Calu3 (cell line): ENCODE measurements around the gene EMX2. TPM values are rescaled to one million over a fixed set of nuclear protein-coding genes. Genes with fewer than 3 reads are reported as not detected.

Experiments used
- BruUV-seq: library from RNA; stranded (reverse); fragments of 400-500 nt; replicated peaks from 2 replicates; lab custom pipeline; 2021; lab: Mats Ljungman, UMichigan
- CTCF ChIA-PET: fragments of 300-600 bp; sonication (Branson Sonifier 250); formaldehyde crosslinking; loops from one replicate; lab custom pipeline; 2022; ENCODE audit warnings: antibody characterized with exemption; lab: Charles Lee
- DNase-seq: peaks from one replicate; pipeline ENCODE4 v3.0.0; 2022
- H3K27ac Mint-ChIP-seq: one replicate; pipeline ENCODE4 v1.8.0; 2022; ENCODE audit warnings: mixed read lengths; ENCODE audit not compliant: unreplicated experiment
- H3K27me3 Mint-ChIP-seq: one replicate; pipeline ENCODE4 v1.8.0; 2022; ENCODE audit warnings: mixed read lengths; ENCODE audit not compliant: unreplicated experiment
- H3K36me3 Mint-ChIP-seq: one replicate; pipeline ENCODE4 v1.8.0; 2022; ENCODE audit warnings: mild to moderate bottlenecking, moderate library complexity, mixed read lengths; ENCODE audit not compliant: insufficient read depth, unreplicated experiment
- H3K4me1 Mint-ChIP-seq: one replicate; pipeline ENCODE4 v1.8.0; 2022; ENCODE audit warnings: mild to moderate bottlenecking, low read depth, mixed read lengths; ENCODE audit not compliant: unreplicated experiment
- H3K4me3 Mint-ChIP-seq: one replicate; pipeline ENCODE4 v1.8.0; 2022; ENCODE audit warnings: mild to moderate bottlenecking, low read depth, moderate library complexity, mixed read lengths; ENCODE audit not compliant: unreplicated experiment
- H3K9me3 Mint-ChIP-seq: one replicate; pipeline ENCODE4 v1.8.0; 2022; ENCODE audit warnings: low read depth, mixed read lengths; ENCODE audit not compliant: unreplicated experiment
- intact Hi-C: fragments of 100-400 bp; cut with micrococcal nuclease; formaldehyde crosslinking; loops from one replicate; pipeline ENCODE4 v1.10.0; 2022; ENCODE audit not compliant: unreplicated experiment
- total RNA-seq: library from RNA; stranded (reverse); gene quantifications from 2 replicates; pipeline ENCODE4 v1.2.3, GENCODE V29; 2022
- TF ChIP-seq, protein P1 (sequence below): fragments of 200-600 bp; IDR thresholded peaks from one replicate; pipeline ENCODE4 v1.8.0; 2022; ENCODE audit warnings: antibody characterized with exemption; ENCODE audit not compliant: unreplicated experiment

EMX2 gene
- total RNA-seq, 1 experiment from 2014 or later, result not detected

DNA sequence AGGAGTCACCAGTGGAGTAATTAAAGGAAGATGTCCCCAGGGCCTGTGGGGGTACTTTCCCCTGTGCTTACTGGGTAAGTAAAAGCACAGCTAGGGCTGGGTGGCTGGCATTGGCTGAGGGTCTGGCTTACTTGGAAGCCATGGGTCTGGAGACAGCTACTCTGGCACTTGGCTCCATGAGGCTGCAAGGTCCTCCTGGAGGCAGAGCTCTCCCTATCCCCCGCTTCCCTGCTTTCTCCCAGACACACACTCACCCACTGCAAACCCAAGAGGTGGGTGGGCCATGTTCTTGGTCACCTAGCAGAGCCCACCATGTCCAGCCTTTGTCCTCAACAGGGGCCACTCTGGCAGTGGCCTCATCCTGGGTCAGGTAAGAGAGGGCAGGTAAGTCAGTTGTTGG is 13.3 kb downstream of the EMX2 start:
- Mint-ChIP-seq H3K9me3 (no peaks in the 10 kb centered on the region), H3K4me3 (no peak overlapping the region), H3K27ac (no peak overlapping the region), H3K36me3 (no peaks in the 10 kb centered on the region), H3K27me3 (peaks cover 60% of the 10 kb centered on the region), H3K4me1 (no peaks in the 10 kb centered on the region)
- intact Hi-C loops, result no loop called here
- TF ChIP-seq, protein P1, sequence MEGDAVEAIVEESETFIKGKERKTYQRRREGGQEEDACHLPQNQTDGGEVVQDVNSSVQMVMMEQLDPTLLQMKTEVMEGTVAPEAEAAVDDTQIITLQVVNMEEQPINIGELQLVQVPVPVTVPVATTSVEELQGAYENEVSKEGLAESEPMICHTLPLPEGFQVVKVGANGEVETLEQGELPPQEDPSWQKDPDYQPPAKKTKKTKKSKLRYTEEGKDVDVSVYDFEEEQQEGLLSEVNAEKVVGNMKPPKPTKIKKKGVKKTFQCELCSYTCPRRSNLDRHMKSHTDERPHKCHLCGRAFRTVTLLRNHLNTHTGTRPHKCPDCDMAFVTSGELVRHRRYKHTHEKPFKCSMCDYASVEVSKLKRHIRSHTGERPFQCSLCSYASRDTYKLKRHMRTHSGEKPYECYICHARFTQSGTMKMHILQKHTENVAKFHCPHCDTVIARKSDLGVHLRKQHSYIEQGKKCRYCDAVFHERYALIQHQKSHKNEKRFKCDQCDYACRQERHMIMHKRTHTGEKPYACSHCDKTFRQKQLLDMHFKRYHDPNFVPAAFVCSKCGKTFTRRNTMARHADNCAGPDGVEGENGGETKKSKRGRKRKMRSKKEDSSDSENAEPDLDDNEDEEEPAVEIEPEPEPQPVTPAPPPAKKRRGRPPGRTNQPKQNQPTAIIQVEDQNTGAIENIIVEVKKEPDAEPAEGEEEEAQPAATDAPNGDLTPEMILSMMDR, result no peak
- CTCF ChIA-PET, result no interaction called here
- no TSS peak for BruUV-seq
- DNase-seq, result no peak

DNA sequence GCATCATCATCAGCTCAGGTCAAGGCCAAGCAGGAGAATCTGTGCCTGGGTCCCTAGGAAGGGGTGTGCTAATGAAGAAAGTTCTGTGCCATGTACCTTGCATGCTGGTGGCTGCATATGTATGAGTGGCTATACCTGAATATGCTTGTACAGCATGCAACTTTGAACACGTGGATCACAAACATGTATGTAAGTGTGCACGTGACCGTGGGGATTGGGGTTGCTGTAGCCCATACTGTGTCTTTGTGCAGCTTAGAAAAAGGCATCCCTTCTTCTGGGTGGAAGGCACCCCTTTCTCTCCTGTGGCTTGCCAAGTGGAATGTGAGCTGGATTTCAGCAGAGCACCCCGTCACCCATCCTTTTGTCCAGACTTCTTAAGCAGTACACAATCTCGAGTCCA is 13.8 kb downstream of the EMX2 start:
- Mint-ChIP-seq H3K9me3 (no peaks in the 10 kb centered on the region), H3K4me1 (no peaks in the 10 kb centered on the region), H3K36me3 (no peaks in the 10 kb centered on the region), H3K4me3 (no peak overlapping the region), H3K27me3 (peaks cover 56% of the 10 kb centered on the region), H3K27ac (no peak overlapping the region)
- intact Hi-C loops, result no loop called here
- CTCF ChIA-PET, result no interaction called here
- TF ChIP-seq, protein P1, result no peak
- no peak for DNase-seq
- no TSS peak for BruUV-seq

DNA sequence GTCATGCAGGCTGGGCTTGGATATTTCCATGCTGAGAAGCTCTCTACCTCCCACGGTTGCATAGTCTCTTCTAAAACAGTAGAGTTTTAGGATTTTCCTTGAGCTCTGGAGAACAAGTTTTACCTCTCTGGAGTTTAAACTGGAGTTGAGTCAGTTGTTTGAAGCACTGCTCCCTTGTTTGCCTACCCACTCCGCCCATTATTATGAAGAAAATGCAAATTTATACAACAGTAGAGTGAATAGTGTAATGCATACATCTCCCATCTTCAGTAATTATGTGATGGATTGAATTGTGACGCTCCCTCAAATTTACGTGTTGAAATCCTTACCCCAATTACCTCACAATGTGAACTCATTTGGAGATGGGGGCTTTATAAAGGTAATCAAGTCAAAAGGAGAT is 17.2 kb downstream of the EMX2 start:
- Mint-ChIP-seq H3K27ac (no peak overlapping the region), H3K4me1 (no peaks in the 10 kb centered on the region), H3K9me3 (no peaks in the 10 kb centered on the region), H3K4me3 (no peak overlapping the region), H3K36me3 (no peaks in the 10 kb centered on the region), H3K27me3 (peaks cover 22% of the 10 kb centered on the region)
- CTCF ChIA-PET, result no interaction called here
- intact Hi-C loops, result no loop called here
- no TSS peak for BruUV-seq
- no peak for DNase-seq
- TF ChIP-seq, protein P1, result no peak

DNA sequence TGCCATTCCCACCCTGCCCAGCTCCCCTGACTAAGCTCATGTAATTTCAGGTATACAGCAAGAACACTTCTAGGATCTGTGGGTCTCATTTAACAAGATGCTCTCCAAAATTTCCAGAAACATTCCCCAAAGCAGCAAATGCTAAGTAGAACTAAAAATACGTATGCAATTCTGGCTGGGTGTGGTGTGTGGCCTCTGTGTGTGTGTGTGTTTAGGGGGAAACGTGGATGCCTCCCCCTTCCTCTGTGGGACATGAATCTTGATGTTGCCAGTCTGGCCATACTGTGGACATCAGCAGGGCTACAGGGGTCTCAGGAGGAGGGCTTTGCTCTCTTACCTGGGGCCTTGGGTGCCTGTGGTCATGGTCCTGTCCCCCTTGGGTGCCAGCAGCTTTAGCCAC is 18.4 kb downstream of the EMX2 start:
- CTCF ChIA-PET, result no interaction called here
- BruUV-seq, result no TSS peak
- DNase-seq, result no peak
- Mint-ChIP-seq H3K27ac (no peak overlapping the region), H3K9me3 (no peaks in the 10 kb centered on the region), H3K4me1 (no peaks in the 10 kb centered on the region), H3K4me3 (no peak overlapping the region), H3K36me3 (no peaks in the 10 kb centered on the region), H3K27me3 (peaks cover 10% of the 10 kb centered on the region)
- TF ChIP-seq, protein P1, result no peak
- intact Hi-C loops, result no loop called here
